Tibial nerve (tissue), 4 donors: ENCODE data around the gene LYPD3.

Source experiments
- EP300 ChIP-seq, 2 donors: sonication (generic); formaldehyde crosslinking; IDR thresholded peaks; one replicate each; pipeline ENCODE4 v1.6.1; 2017; ENCODE audit warnings: antibody characterized with exemption in 2 of 2, mild to moderate bottlenecking in 1 of 2
- POLR2A ChIP-seq, 2 donors: fragments of 450-650 bp; IDR thresholded peaks; one replicate each; pipeline ENCODE4 v1.6.1; 2017; ENCODE audit warnings: antibody characterized with exemption in 2 of 2, mild to moderate bottlenecking in 2 of 2, moderate library complexity in 2 of 2
- TF ChIP-seq, protein P1 (sequence below), 5 experiments: fragments of 200-600 bp in 3 of 5; fragments of 450-650 bp in 2 of 5; sonication (generic) in 3 of 5; IDR thresholded peaks; one replicate each; pipeline ENCODE4 v1.5.1; 2016 to 2019; ENCODE audit warnings: antibody characterized with exemption in 5 of 5, mild to moderate bottlenecking in 3 of 5, moderate library complexity in 2 of 5

DNA sequence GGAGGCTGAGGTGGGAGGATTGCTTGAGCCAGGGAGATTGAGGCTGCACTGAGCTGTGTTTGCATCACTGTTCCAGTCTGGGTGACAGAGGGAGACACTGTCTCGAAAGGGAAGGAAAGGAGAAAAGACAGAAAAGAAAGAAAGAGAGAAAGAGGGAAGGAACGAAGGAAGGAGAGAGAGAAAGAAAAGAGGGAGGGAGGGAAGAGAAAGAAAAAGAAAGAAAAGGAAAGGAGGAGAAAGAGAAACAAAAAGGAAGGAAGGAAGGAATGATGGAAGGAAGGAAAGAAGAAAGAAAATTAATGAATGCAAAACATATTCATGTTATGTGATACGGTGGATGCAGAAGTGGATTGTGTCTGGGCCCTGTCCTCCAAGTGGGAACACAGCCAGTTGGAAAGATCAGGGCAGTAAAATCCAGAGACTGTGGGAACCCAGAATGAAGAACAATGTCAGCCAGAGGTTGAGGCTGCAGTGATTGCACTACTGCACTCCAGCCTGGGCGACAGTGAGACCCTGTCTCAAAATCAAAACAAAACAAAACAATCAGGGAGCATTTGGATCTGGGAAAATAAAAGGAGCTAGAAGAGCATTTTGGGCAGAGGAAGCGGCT is 32.9 kb upstream of the LYPD3 start:
- TF ChIP-seq, protein P1, sequence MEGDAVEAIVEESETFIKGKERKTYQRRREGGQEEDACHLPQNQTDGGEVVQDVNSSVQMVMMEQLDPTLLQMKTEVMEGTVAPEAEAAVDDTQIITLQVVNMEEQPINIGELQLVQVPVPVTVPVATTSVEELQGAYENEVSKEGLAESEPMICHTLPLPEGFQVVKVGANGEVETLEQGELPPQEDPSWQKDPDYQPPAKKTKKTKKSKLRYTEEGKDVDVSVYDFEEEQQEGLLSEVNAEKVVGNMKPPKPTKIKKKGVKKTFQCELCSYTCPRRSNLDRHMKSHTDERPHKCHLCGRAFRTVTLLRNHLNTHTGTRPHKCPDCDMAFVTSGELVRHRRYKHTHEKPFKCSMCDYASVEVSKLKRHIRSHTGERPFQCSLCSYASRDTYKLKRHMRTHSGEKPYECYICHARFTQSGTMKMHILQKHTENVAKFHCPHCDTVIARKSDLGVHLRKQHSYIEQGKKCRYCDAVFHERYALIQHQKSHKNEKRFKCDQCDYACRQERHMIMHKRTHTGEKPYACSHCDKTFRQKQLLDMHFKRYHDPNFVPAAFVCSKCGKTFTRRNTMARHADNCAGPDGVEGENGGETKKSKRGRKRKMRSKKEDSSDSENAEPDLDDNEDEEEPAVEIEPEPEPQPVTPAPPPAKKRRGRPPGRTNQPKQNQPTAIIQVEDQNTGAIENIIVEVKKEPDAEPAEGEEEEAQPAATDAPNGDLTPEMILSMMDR (IDR thresholded peaks at IDR 0.05) = no peak
- no peak for TF ChIP-seq POLR2A (IDR thresholded peaks at IDR 0.05)
- TF ChIP-seq EP300 (IDR thresholded peaks at IDR 0.05) = no peak
